SU-DHL-6 (cell line): ENCODE results near the gene ARHGAP21.

Experiments used
- H2AFZ ChIP-seq: fragments of 200-600 bp; sonication (generic); 2 replicates; pipeline ENCODE4 v1.6.1; 2014; ENCODE audit warnings: low read depth, mild to moderate bottlenecking, moderate library complexity, mixed read lengths, antibody characterized with exemption, low read length; ENCODE audit not compliant: severe bottlenecking
- H3F3A ChIP-seq: fragments of 200-600 bp; shearing (Covaris generic); 2 replicates; pipeline ENCODE4 v1.6.0; 2016; ENCODE audit warnings: antibody characterized with exemption, mild to moderate bottlenecking; ENCODE audit not compliant: insufficient read depth
- H3K27ac ChIP-seq: fragments of 200-600 bp; sonication (generic); 2 replicates; pipeline ENCODE4 v1.5.1; 2016; ENCODE audit warnings: low read depth, mild to moderate bottlenecking, low read length, moderate library complexity, mixed read lengths
- H3K27me3 ChIP-seq: fragments of 200-600 bp; sonication (generic), shearing (Covaris generic); 2 replicates; pipeline ENCODE4 v1.6.0; 2014; ENCODE audit warnings: mild to moderate bottlenecking, low read length
- H3K36me3 ChIP-seq: fragments of 200-600 bp; sonication (generic); 2 replicates; pipeline ENCODE4 v1.6.1; 2014; ENCODE audit warnings: mild to moderate bottlenecking, low read length, mixed read lengths
- H3K4me2 ChIP-seq: fragments of 300-600, 200-600 bp; shearing (Covaris generic), sonication (generic); 2 replicates; pipeline ENCODE4 v1.6.0; 2014; ENCODE audit warnings: low read length, low read depth, mild to moderate bottlenecking; ENCODE audit not compliant: poor library complexity, severe bottlenecking
- H3K4me3 ChIP-seq: fragments of 200-600 bp; sonication (generic); 2 replicates; pipeline ENCODE4 v1.5.1; 2014; ENCODE audit warnings: antibody characterized with exemption, low read length, mild to moderate bottlenecking, mixed read lengths; ENCODE audit not compliant: insufficient read depth, poor library complexity, severe bottlenecking
- H3K79me2 ChIP-seq: fragments of 200-600 bp; sonication (generic); 2 replicates; pipeline ENCODE4 v1.6.1; 2014; ENCODE audit warnings: mild to moderate bottlenecking, low read length, moderate library complexity; ENCODE audit not compliant: insufficient read depth
- H3K9ac ChIP-seq: fragments of 200-600 bp; sonication (generic); 2 replicates; pipeline ENCODE4 v1.7.0; 2014; ENCODE audit warnings: mild to moderate bottlenecking, low read length
- H3K9me2 ChIP-seq: fragments of 200-600 bp; sonication (generic); replicated peaks from 2 replicates; pipeline ENCODE4 v1.6.1; 2014; ENCODE audit warnings: low read length; ENCODE audit not compliant: insufficient read depth
- H3K9me3 ChIP-seq: fragments of 200-600 bp; sonication (generic); 2 replicates; pipeline ENCODE4 v1.6.1; 2014; ENCODE audit warnings: low read length, mixed read lengths; ENCODE audit not compliant: insufficient read depth
- H4K20me1 ChIP-seq: fragments of 200-600 bp; sonication (generic); 2 replicates; pipeline ENCODE4 v1.6.1; 2014; ENCODE audit warnings: low read depth, mild to moderate bottlenecking, antibody characterized with exemption, low read length, moderate library complexity, mixed read lengths
- EZH2phosphoT487 ChIP-seq: fragments of 200-600 bp; sonication (generic), shearing (Covaris generic); conservative IDR thresholded peaks from 2 replicates; pipeline ENCODE4 v1.6.1; 2018; ENCODE audit warnings: mild to moderate bottlenecking, antibody characterized with exemption, low read length, moderate library complexity, mixed read lengths
- TF ChIP-seq, protein P1 (sequence below): fragments of 200-600 bp; sonication (generic); IDR thresholded peaks from one replicate; pipeline ENCODE4 v1.5.1; 2017; ENCODE audit warnings: antibody characterized with exemption, mild to moderate bottlenecking, low read length, moderate library complexity; ENCODE audit not compliant: insufficient read depth, poor library complexity, severe bottlenecking

Gene ARHGAP21

GRCh38 chr10:24571870-24572450 lies 151.7 kb downstream of the ARHGAP21 start:
- no peaks in the 10 kb centered on the region for H3K27me3 ChIP-seq
- no peaks in the 10 kb centered on the region for H3K9me3 ChIP-seq
- no peak overlapping the region for H2AFZ ChIP-seq
- no peaks in the 10 kb centered on the region for H3F3A ChIP-seq
- no peak overlapping the region for H3K4me2 ChIP-seq
- H4K20me1 ChIP-seq: no peaks in the 10 kb centered on the region
- H3K9me2 ChIP-seq: no peaks in the 10 kb centered on the region
- no peak overlapping the region for H3K27ac ChIP-seq
- TF ChIP-seq, protein P1, sequence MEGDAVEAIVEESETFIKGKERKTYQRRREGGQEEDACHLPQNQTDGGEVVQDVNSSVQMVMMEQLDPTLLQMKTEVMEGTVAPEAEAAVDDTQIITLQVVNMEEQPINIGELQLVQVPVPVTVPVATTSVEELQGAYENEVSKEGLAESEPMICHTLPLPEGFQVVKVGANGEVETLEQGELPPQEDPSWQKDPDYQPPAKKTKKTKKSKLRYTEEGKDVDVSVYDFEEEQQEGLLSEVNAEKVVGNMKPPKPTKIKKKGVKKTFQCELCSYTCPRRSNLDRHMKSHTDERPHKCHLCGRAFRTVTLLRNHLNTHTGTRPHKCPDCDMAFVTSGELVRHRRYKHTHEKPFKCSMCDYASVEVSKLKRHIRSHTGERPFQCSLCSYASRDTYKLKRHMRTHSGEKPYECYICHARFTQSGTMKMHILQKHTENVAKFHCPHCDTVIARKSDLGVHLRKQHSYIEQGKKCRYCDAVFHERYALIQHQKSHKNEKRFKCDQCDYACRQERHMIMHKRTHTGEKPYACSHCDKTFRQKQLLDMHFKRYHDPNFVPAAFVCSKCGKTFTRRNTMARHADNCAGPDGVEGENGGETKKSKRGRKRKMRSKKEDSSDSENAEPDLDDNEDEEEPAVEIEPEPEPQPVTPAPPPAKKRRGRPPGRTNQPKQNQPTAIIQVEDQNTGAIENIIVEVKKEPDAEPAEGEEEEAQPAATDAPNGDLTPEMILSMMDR: no peak
- TF ChIP-seq EZH2phosphoT487: no peak
- H3K9ac ChIP-seq: no peak overlapping the region
- no peaks in the 10 kb centered on the region for H3K36me3 ChIP-seq
- H3K4me3 ChIP-seq: no peak overlapping the region
- no peaks in the 10 kb centered on the region for H3K79me2 ChIP-seq

GRCh38 chr10:24570658-24571426 lies 152.8 kb downstream of the ARHGAP21 start:
- Histone ChIP-seq H3K9ac (no peak overlapping the region), H3F3A (no peaks in the 10 kb centered on the region), H3K27ac (no peak overlapping the region), H3K4me2 (no peak overlapping the region), H3K4me3 (no peak overlapping the region), H2AFZ (no peak overlapping the region), H4K20me1 (no peaks in the 10 kb centered on the region), H3K36me3 (no peaks in the 10 kb centered on the region), H3K9me3 (no peaks in the 10 kb centered on the region), H3K9me2 (no peaks in the 10 kb centered on the region), H3K79me2 (no peaks in the 10 kb centered on the region), H3K27me3 (no peaks in the 10 kb centered on the region)
- TF ChIP-seq EZH2phosphoT487: no peak
- TF ChIP-seq, protein P1: no peak

- TF ChIP-seq EZH2phosphoT487: no peak
- TF ChIP-seq, protein P1: no peak
- Histone ChIP-seq H3K36me3 (no peaks in the 10 kb centered on the region), H3K27me3 (no peaks in the 10 kb centered on the region), H3K4me2 (no peak overlapping the region), H3K4me3 (no peak overlapping the region), H3K9me3 (no peaks in the 10 kb centered on the region), H3K9ac (no peak overlapping the region), H2AFZ (no peak overlapping the region), H4K20me1 (no peaks in the 10 kb centered on the region), H3K9me2 (no peaks in the 10 kb centered on the region), H3K79me2 (no peaks in the 10 kb centered on the region), H3F3A (no peaks in the 10 kb centered on the region), H3K27ac (no peak overlapping the region)
These were observed 153.6 kb downstream of the ARHGAP21 start for GRCh38 chr10:24569828-24570657.
